NCI-H526 treated with DMSO at 0.1 percent for 48 hours (cell line): ENCODE measurements around the gene KCNMB4.

Experiments used
- DNase-seq: peaks from one replicate; lab custom pipeline; 2025; lab: John Stamatoyannopoulos, UW

The KCNMB4 gene

DNA sequence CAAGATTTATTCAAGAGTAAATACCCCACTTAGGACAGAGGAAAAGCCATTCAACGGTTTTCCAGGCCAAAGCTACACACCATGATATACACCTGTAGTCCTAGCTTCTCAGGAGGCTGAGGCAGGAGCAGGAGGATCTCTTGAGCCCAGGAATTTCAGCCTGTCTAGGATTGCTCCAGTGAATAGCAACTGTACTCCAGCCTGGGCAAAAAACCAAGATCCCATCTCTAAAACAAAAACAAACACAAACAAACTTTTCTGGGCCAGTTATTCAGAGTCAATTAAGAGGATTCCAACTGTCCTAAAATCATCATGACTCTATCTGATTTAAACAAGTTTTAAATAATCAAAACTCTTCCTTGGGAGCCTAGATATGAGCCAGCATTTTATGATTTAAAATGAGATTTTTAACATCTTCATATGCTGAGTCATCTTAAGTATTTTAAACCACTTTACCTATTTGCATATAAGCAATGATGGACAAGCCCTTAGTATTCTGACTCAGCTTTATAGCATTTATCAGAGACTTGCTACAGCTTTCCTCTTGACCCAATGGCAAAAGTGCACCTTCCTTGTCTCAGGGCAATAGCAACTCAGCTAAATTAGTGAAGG, 77.1 kb downstream of the KCNMB4 start:
- DNase-seq: no peak

DNA sequence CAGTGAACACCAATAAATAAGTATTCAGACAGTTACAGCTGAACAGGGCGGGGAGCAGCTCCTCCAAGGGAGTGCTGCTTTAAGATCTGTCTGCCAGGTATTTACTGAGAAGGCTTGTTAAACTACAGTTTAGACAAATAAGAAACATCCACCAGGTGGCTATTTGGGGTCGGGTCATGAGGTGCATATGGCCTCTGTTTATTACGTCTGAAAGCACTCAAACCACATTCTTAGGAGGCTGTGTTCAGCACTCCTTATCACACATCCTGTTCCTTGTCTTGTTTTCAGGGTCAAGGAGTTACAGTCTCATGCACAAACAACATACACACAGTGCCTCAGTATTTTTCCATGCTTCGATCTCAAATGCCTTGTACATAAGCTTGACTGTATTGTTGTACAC, 78.8 kb downstream of the KCNMB4 start:
- DNase-seq: no peak

DNA sequence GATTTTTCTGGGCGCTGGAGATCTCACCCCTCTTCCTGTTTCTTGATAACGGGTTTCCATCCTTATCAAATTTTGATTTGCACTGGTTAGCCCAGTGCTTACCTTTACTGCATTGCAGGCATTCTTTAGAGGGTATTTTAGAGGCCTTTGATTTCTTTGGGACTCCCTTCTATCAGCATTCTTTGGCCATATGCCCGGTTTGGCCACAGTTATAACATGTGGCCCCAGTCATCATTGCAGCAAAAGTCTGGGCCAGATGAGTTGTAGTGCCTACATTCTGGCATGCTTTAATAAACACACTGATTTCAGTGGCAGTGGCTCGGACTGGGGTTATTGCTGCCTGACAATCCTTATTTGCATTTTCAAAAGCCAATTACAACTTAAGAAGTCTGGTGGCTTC, 82.3 kb downstream of the KCNMB4 start:
- DNase-seq: no peak

DNA sequence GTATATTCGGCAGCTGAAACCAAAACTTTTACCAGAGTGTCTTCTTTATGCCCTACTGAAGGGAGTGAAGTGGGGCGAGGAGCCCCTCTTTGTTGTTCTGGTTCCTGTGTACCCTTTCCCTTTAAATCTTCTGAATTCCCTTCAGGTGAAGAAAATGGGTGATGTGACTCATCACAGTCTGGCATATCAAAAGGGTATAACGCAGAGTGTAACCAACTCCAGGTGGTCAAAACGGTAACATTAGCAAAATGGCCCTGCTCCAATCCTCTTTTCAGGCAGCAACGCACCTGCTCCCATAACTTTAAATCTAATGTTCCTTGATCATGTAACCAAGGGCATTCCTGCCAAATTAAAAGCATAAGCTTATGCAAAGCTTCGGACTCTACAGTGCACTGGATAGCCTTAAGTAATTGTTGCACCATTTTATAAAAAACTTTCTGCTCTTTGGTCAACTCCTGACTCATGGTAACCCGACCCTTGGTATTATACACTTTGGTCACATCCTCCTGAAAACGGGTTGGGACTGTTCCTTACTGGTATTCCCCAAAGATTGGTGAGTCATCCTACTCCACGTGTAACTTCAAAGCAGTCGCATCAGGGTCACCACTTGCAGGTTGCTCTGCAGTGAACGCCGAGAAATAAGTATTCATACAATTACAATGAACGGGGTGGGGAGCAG, 83.1 kb downstream of the KCNMB4 start:
- DNase-seq: no peak

DNA sequence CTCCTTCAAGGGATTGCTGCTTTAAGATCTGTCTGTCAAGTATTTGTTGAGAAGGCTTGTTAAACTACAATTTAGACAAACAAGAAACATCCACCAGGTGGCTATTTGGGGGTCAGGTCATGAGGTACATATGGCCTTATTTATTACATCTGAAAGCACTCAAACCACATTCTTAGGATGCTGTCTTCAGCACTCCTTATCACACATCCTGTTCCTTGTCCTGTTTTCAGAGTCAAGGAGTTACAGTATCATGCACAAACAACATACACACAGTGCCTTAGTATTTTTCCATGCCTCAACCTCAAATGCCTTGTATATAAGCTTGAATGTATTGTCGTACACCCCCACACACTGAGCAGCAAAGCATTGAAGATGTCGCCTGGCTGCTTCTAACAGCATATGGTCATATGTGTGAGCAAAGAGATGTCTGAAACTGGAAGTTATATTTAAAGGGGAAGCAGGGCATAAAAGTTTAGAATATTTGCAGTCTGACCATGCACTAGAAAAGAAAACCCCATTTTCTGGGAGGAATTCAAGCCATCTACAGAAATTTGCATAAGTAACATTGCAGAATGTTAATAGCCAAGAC, 83.8 kb downstream of the KCNMB4 start:
- no peak for DNase-seq

DNA sequence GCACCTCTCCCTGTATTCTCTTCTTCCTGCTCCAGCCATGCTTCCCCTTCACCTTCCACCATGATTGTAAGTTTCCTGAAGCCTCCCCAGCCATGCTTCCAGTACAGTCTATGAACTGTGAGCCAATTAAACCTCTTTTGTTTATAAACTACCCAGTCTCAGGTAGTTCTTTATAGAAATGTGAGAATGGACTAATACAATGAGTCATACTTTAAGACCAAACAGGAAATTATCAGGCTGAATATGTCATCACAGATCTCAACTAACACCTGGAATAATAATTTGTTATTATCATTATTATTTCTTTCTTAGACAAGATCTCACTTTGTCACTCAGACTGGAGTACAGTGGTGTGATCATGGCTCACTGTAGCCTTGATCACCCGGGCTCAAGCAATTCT, 85.4 kb downstream of the KCNMB4 start:
- DNase-seq: no peak

DNA sequence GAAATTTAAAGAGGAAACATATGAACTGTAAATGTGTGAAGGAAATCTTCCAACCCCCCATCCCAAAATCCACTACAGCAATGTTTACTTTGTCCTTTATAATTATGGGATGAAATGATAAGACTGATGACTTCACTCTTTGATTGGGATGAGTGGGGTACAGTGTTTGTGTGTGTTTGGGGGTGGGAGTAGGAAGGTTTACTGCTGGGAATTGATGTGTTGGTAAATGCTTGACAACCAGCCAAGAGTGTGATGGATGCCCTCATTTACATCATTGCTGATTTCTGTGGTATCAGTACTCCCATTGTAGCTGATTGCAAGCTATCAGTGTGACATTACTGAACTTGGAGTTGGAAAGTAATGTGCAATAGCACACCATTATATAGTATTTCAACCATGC, 90.9 kb downstream of the KCNMB4 start:
- no peak for DNase-seq

DNA sequence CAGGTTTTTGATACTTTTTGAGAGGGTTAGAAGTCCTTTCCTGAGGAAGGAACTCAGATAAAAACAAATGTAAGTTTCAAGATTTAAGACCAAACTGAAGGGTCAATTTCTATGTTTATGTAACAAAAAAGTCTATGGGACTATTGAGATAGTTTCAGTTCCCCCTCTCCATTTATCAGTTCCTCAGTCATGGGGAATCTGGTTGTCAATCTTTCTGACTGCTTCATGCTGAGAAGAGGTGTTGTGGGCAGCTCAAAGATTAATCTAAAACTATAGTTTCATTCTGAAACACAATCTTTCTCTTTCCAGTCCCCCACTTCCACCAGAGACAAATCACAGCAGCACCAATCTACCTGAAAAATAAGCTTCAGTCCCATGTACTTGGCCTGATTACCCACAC, 93.7 kb downstream of the KCNMB4 start:
- DNase-seq: no peak

DNA sequence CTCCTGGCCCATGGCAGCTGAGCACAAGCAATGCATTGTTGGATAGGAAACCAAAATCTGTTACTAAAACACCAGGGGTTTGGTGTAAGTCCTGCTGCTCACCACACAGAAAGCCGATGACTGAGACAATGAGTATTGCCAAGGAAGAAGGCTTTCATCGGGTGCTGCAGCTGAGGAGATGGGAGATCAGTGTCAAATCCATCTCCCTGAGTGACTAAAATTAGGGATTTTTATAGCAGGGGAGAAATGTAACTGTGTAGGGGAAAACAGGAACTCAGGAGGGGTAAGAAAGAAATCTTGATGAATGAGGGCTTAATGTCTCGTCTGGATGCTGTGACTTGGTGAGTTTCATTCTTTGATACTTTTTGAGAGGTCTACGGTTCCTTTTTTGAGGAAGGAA, 97.9 kb downstream of the KCNMB4 start:
- DNase-seq: no peak

DNA sequence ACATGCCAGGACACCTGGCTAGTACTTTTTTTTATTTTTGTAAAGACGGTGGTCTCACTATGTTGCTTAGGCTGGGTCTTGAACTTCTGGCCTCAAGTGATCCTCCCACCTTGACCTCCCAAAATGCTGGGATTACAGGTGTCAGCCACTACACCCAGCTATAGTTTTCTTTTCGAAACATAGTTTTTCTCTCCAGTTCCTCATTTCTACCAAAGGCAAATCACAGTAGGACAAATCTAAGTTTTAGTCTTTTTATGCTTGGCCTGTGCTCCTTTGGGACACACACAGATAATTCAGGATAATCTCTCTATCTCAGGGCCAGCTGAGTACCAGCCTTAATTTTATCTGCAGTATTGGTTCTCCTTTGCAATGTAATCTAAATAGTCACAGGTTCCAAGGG, 100.7 kb downstream of the KCNMB4 start:
- no peak for DNase-seq

DNA sequence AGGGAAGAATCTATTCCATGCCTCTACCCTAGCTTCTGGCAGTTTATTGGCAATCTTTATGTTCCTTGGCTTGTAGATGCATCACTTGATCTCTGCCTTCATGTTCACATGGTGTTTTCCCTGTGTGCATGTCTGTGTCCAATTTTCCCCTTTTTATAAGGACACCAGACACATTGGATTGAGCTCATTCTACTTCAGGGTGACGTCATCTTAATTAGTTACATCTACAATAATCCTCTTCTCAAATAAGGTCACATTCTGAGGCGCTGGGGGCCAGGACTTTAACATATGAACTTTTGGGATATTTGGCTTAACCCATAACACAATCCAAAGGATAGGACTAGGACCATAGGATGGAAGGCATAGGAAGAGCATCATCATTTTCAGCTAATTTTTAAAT, 101.4 kb downstream of the KCNMB4 start:
- DNase-seq: no peak

DNA sequence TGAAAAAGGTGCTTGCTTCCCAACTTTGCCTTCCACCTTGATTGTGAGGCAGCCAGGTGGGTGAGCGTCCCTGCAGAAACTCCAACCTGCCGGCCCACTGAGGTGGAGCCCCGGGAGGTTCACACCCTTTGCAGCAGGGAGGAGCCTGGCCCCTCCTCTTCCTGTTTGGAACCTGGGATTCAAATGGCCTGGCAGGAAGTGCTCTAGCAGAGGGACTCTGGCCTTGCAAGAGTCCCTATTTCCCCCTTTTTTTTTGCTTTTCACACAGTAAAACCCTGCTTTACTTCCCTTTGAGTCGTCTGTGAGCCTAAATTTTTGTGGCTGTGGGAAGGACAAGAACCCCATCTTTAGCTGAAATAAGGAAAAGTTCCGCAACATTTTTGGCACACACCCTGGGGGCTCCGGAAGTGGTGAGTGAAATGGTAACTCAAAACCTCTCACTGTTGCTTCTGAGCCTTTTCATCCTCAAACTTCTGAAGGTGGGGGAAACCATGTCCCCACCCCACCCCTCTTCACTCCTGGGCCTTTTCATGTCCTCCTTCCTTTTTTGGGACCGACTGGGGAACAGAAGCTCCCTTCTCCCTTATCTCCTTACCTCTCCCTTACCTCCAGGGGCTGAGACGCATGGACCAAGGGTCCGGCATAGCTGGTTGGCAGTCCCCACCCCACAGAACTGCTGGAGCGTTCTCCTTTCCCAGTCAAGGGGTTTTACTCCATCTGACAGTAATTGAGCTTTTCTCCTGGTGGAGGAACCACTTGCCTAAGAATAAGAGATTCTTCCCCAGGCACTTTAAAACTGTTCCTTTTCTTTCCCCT, 102.0 kb downstream of the KCNMB4 start:
- DNase-seq: no peak

DNA sequence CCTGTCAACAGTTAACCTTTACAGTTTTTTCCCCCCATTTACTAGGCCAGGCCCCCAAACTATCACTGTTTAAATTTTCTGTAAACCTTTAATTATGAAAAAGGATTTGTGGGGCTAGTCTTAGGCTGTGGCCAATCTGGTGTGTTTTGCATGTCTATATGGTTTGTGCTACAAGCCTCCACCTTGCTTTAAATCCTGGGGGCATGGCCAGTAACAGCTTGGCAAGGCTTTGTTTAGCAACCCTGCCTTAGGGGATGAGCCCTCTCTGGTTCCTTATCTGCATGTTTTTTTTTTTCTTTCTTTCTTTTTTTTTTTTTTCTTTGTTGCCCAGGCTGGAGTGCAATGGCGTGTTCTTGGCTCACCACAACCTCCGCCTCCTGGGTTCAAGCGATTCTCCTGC, 102.7 kb downstream of the KCNMB4 start:
- no peak for DNase-seq

DNA sequence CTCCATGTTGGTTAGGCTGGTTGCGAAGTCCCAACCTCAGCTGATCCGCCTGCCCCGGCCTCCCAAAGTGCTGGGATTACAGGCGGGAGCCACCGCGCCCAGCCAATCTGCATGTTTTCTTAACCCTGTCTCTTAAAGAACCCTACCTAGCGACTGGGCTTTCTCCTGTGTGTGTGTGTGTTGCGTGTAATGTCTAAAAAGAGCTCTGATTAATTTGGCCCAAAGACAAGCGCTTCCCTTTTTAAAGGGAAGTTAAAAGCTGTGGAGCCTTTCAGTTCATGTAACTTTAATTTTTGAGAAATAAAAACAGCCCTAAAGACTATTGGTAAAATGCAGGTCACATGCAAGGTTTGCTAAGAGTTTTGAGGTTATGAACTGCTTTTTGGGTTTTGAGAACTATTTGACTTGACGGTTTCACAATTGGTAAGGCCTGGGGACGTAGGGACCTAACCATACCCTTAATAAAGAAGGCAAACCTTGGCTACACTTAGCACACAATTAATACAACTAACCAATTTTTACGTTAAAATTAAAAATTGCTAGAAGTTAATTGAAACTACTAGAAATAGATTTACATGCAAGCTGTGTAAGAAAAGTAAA, 103.2 kb downstream of the KCNMB4 start:
- no peak for DNase-seq

DNA sequence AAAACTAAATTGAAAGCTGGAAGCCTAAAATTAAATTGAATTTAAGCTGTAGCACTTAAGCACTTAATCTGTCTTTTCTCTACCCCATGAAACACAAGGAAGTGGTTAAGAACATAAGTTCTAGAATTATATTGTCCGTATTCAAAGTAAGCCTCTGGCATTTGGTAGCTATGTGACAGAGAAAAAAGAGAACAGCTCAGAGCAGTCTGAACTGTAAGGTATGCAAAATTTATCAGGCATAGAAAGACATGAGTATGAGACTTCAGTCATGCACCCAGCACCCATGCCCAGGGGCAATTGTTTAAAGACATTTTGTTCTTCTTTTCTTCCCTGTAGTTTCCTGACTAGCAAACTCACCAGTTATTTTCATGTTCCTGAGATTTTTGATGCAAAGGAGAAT, 116.7 kb downstream of the KCNMB4 start:
- DNase-seq: no peak
